ENCODE results near the gene NKD2.

DNA sequence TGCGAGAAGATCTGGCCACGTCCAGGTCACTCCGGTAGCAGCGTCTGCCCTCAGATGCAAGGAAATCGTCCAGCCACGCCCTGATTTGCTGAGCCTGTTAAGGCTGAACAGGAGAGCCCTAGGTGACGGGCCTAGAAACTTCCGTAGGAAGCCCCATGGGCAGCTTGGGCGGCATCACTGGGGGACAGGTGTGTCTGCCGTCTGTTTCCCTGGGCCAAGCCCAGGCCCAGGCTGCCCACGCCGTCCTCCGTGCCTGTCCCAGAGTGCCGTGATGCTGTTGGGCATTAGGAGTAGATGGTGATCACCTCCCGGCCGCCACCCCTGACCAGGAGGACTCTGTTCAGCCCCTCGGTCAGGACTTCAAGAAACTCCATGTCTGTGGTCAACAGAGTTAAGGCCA lies 43.5 kb downstream of the NKD2 start:
- TF ChIP-seq POLR2AphosphoS5 (IDR thresholded peaks at IDR 0.05) (no peak), POLR2A (IDR thresholded peaks at IDR 0.05) (no peak)
- TF ChIP-seq, protein P1, sequence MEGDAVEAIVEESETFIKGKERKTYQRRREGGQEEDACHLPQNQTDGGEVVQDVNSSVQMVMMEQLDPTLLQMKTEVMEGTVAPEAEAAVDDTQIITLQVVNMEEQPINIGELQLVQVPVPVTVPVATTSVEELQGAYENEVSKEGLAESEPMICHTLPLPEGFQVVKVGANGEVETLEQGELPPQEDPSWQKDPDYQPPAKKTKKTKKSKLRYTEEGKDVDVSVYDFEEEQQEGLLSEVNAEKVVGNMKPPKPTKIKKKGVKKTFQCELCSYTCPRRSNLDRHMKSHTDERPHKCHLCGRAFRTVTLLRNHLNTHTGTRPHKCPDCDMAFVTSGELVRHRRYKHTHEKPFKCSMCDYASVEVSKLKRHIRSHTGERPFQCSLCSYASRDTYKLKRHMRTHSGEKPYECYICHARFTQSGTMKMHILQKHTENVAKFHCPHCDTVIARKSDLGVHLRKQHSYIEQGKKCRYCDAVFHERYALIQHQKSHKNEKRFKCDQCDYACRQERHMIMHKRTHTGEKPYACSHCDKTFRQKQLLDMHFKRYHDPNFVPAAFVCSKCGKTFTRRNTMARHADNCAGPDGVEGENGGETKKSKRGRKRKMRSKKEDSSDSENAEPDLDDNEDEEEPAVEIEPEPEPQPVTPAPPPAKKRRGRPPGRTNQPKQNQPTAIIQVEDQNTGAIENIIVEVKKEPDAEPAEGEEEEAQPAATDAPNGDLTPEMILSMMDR (IDR thresholded peaks at IDR 0.05 in 8 of 11, conservative IDR thresholded peaks at IDR 0.05 in 3 of 11), result no peak
